Measurements from ENCODE around the gene HDAC4. TPM values are rescaled to one million over a fixed set of nuclear protein-coding genes. Genes with fewer than 3 reads are reported as not detected.

Gene HDAC4
- total and polyA plus RNA-seq, 4 donors = 2.9 to 37.2 (median 4.4) TPM

DNA sequence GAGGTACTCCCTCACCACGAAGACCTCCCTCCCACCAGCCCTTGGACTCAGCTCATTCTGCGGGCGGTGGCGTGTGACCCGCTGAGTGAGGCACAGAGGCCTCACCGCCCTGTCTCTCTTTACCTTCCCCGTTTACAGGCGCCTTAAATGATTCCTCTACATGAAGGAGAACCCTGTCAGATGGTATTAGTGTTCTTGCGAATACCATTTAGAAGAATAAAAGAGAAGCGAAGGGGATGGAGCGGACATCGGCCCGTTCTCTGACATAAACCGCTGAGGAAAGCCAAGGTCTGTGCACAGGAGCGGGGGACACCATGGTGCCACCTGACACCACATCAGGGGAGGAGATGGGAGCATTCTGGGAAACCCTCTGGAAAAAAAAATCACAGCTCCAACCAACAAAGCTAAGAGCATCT is 179.8 kb downstream of the HDAC4 start:
- WGBS = 96% methylated on average over 15 of the region's 15 CpGs
- DNase-seq (ENCODE audit: low spot score) = no peak
- H3K9me3 ChIP-seq (ENCODE audit: control insufficient read depth in 4 of 4, low read length in 3 of 4) = no peaks in the 10 kb centered on the region
- H3K9ac ChIP-seq (ENCODE audit: low read depth in 1 of 2, low read length in 2 of 2) = no peak overlapping the region
- peaks cover 16 to 50% (median 45%) of the 10 kb centered on the region in 4 donors for H3K4me1 ChIP-seq (ENCODE audit: control insufficient read depth in 4 of 4, insufficient read depth in 4 of 4, low read length in 3 of 4)
- no peak overlapping the region for H3K27ac ChIP-seq (ENCODE audit: low read depth in 1 of 2, low read length in 2 of 2)
- no peak overlapping the region for H3K4me3 ChIP-seq (ENCODE audit: low read depth in 1 of 3, low read length in 3 of 3)
- TF ChIP-seq, protein P1, sequence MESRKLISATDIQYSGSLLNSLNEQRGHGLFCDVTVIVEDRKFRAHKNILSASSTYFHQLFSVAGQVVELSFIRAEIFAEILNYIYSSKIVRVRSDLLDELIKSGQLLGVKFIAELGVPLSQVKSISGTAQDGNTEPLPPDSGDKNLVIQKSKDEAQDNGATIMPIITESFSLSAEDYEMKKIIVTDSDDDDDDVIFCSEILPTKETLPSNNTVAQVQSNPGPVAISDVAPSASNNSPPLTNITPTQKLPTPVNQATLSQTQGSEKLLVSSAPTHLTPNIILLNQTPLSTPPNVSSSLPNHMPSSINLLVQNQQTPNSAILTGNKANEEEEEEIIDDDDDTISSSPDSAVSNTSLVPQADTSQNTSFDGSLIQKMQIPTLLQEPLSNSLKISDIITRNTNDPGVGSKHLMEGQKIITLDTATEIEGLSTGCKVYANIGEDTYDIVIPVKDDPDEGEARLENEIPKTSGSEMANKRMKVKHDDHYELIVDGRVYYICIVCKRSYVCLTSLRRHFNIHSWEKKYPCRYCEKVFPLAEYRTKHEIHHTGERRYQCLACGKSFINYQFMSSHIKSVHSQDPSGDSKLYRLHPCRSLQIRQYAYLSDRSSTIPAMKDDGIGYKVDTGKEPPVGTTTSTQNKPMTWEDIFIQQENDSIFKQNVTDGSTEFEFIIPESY (IDR thresholded peaks at IDR 0.05) = no peak
- no peak for TF ChIP-seq RXRA (IDR thresholded peaks at IDR 0.05)
- TF ChIP-seq GABPA (IDR thresholded peaks at IDR 0.05 in 1 of 2, conservative IDR thresholded peaks at IDR 0.05 in 1 of 2) = no peak
- no peak for TF ChIP-seq SP1 (IDR thresholded peaks at IDR 0.05)
- TF ChIP-seq, protein P2, sequence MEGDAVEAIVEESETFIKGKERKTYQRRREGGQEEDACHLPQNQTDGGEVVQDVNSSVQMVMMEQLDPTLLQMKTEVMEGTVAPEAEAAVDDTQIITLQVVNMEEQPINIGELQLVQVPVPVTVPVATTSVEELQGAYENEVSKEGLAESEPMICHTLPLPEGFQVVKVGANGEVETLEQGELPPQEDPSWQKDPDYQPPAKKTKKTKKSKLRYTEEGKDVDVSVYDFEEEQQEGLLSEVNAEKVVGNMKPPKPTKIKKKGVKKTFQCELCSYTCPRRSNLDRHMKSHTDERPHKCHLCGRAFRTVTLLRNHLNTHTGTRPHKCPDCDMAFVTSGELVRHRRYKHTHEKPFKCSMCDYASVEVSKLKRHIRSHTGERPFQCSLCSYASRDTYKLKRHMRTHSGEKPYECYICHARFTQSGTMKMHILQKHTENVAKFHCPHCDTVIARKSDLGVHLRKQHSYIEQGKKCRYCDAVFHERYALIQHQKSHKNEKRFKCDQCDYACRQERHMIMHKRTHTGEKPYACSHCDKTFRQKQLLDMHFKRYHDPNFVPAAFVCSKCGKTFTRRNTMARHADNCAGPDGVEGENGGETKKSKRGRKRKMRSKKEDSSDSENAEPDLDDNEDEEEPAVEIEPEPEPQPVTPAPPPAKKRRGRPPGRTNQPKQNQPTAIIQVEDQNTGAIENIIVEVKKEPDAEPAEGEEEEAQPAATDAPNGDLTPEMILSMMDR (IDR thresholded peaks at IDR 0.05; ENCODE audit: low read depth, low read length, missing input control) = no peak
- TF ChIP-seq FOXA1 (IDR thresholded peaks at IDR 0.05) = no peak
- TF ChIP-seq YY1 (IDR thresholded peaks at IDR 0.05) = no peak
- no peak for TF ChIP-seq HNF4G (IDR thresholded peaks at IDR 0.05)
- TF ChIP-seq HNF4A (conservative IDR thresholded peaks at IDR 0.05) = no peak
- H3K36me3 ChIP-seq (ENCODE audit: control insufficient read depth in 4 of 4, insufficient read depth in 3 of 4, low read depth in 1 of 4, low read length in 3 of 4) = no peaks in the 10 kb centered on the region
- H3K27me3 ChIP-seq (ENCODE audit: control insufficient read depth in 4 of 4, insufficient read depth in 4 of 4, low read length in 3 of 4) = no peaks in the 10 kb centered on the region

DNA sequence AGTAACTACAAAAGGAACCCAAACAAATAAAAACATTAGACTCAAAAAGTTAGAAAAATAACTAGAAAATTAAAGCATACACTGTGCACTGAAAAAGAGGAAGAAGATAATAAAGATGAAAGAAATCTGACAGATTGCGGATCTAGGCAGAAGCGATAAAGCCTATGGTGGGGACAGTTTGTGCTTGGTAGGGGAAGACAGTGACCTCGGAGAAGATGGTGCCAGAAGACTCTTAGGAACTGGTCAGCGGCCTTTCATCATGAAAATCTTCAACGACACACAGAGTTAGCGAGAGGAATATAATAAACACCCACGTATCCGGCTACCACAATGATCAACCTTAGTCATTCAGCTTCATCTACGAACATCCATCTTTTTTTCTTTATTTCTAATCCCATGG is 180.5 kb downstream of the HDAC4 start:
- no peak for DNase-seq (ENCODE audit: low spot score)
- Histone ChIP-seq H3K36me3 (ENCODE audit: control insufficient read depth in 4 of 4, insufficient read depth in 3 of 4, low read depth in 1 of 4, low read length in 3 of 4) (no peaks in the 10 kb centered on the region), H3K4me1 (ENCODE audit: control insufficient read depth in 4 of 4, insufficient read depth in 4 of 4, low read length in 3 of 4) (peaks cover 14 to 44% (median 41%) of the 10 kb centered on the region in 4 donors), H3K27ac (ENCODE audit: low read depth in 1 of 2, low read length in 2 of 2) (no peak overlapping the region), H3K9ac (ENCODE audit: low read depth in 1 of 2, low read length in 2 of 2) (no peak overlapping the region), H3K27me3 (ENCODE audit: control insufficient read depth in 4 of 4, insufficient read depth in 4 of 4, low read length in 3 of 4) (no peaks in the 10 kb centered on the region), H3K9me3 (ENCODE audit: control insufficient read depth in 4 of 4, low read length in 3 of 4) (no peaks in the 10 kb centered on the region), H3K4me3 (ENCODE audit: low read depth in 1 of 3, low read length in 3 of 3) (no peak overlapping the region)
- TF ChIP-seq TAF1 (conservative IDR thresholded peaks at IDR 0.05) (no peak), FOXA1 (IDR thresholded peaks at IDR 0.05) (no peak), SP1 (IDR thresholded peaks at IDR 0.05) (no peak), RAD21 (IDR thresholded peaks at IDR 0.05) (no peak), YY1 (IDR thresholded peaks at IDR 0.05) (no peak), GABPA (IDR thresholded peaks at IDR 0.05 in 1 of 2, conservative IDR thresholded peaks at IDR 0.05 in 1 of 2) (no peak), NR2F2 (IDR thresholded peaks at IDR 0.05) (no peak), HNF4A (conservative IDR thresholded peaks at IDR 0.05) (no peak), RXRA (IDR thresholded peaks at IDR 0.05) (no peak), FOXA2 (IDR thresholded peaks at IDR 0.05) (no peak), HNF4G (IDR thresholded peaks at IDR 0.05) (no peak), JUND (IDR thresholded peaks at IDR 0.05) (no peak), EGR1 (IDR thresholded peaks at IDR 0.05; ENCODE audit: low read depth in 2 of 2) (no peak)
- TF ChIP-seq, protein P1 (IDR thresholded peaks at IDR 0.05) = no peak
- TF ChIP-seq, protein P3, sequence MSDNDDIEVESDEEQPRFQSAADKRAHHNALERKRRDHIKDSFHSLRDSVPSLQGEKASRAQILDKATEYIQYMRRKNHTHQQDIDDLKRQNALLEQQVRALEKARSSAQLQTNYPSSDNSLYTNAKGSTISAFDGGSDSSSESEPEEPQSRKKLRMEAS (IDR thresholded peaks at IDR 0.05) = no peak
- TF ChIP-seq, protein P4, sequence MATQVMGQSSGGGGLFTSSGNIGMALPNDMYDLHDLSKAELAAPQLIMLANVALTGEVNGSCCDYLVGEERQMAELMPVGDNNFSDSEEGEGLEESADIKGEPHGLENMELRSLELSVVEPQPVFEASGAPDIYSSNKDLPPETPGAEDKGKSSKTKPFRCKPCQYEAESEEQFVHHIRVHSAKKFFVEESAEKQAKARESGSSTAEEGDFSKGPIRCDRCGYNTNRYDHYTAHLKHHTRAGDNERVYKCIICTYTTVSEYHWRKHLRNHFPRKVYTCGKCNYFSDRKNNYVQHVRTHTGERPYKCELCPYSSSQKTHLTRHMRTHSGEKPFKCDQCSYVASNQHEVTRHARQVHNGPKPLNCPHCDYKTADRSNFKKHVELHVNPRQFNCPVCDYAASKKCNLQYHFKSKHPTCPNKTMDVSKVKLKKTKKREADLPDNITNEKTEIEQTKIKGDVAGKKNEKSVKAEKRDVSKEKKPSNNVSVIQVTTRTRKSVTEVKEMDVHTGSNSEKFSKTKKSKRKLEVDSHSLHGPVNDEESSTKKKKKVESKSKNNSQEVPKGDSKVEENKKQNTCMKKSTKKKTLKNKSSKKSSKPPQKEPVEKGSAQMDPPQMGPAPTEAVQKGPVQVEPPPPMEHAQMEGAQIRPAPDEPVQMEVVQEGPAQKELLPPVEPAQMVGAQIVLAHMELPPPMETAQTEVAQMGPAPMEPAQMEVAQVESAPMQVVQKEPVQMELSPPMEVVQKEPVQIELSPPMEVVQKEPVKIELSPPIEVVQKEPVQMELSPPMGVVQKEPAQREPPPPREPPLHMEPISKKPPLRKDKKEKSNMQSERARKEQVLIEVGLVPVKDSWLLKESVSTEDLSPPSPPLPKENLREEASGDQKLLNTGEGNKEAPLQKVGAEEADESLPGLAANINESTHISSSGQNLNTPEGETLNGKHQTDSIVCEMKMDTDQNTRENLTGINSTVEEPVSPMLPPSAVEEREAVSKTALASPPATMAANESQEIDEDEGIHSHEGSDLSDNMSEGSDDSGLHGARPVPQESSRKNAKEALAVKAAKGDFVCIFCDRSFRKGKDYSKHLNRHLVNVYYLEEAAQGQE (IDR thresholded peaks at IDR 0.05) = no peak
- TF ChIP-seq, protein P2 (IDR thresholded peaks at IDR 0.05; ENCODE audit: low read depth, low read length, missing input control) = no peak
- TF ChIP-seq, protein P5, sequence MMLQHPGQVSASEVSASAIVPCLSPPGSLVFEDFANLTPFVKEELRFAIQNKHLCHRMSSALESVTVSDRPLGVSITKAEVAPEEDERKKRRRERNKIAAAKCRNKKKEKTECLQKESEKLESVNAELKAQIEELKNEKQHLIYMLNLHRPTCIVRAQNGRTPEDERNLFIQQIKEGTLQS (IDR thresholded peaks at IDR 0.05) = no peak
- 95% methylated on average over 9 of the region's 9 CpGs for WGBS
